Measurements from ENCODE around the gene CFAP97.

DNA sequence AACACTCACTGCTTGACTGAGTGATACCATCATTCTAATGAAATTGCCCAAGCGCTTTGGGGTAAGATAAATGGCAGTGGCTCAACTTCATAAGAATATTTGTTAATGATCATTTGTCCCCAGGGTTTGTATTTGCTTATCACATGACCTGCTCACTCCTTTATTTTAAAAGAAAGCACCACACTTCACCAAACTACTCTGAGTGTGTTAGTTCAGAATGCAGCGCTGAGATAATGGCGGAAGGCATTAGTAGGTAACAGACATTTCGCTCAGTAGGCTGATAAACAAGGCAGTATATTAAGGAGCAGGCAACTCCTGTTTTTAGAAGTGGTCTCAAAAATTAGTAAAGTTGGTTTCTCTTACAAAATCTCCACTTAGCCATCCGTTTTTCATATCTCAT is 7.2 kb upstream of the CFAP97 start:
- TF ChIP-seq, protein P1, sequence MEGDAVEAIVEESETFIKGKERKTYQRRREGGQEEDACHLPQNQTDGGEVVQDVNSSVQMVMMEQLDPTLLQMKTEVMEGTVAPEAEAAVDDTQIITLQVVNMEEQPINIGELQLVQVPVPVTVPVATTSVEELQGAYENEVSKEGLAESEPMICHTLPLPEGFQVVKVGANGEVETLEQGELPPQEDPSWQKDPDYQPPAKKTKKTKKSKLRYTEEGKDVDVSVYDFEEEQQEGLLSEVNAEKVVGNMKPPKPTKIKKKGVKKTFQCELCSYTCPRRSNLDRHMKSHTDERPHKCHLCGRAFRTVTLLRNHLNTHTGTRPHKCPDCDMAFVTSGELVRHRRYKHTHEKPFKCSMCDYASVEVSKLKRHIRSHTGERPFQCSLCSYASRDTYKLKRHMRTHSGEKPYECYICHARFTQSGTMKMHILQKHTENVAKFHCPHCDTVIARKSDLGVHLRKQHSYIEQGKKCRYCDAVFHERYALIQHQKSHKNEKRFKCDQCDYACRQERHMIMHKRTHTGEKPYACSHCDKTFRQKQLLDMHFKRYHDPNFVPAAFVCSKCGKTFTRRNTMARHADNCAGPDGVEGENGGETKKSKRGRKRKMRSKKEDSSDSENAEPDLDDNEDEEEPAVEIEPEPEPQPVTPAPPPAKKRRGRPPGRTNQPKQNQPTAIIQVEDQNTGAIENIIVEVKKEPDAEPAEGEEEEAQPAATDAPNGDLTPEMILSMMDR (IDR thresholded peaks at IDR 0.05): no peak
- TF ChIP-seq EZH2 (IDR thresholded peaks at IDR 0.05; ENCODE audit: borderline replicate concordance, insufficient read depth, low read depth, low read length, poor library complexity, severe bottlenecking): no peak
